Fibroblast of the aortic adventitia (primary cell): ENCODE data around the gene FKRP. TPM values are rescaled to one million over a fixed set of nuclear protein-coding genes. Genes with fewer than 3 reads are reported as not detected.
"Not testable (repeated sequence)": the region's sequence is repeated elsewhere in the genome, so short reads cannot be mapped to it uniquely, and the experiment has no call there.

Experiments
- DNase-seq: peaks from one replicate; pipeline ENCODE4 v3.0.0-alpha.2; 2010; ENCODE audit warnings: low read depth
- H3K4me3 ChIP-seq: 2 replicates; pipeline ENCODE4 v1.5.1; 2011; ENCODE audit warnings: low read depth, mild to moderate bottlenecking, control low read depth, low read length, moderate library complexity
- CTCF ChIP-seq: IDR thresholded peaks from 2 replicates; pipeline ENCODE4 v1.5.1; 2011; ENCODE audit warnings: mild to moderate bottlenecking, low read length, control low read depth, inconsistent platforms; ENCODE audit not compliant: insufficient read depth
- total RNA-seq: library from RNA; depleted of rRNA; stranded (reverse); fragments of >200 nt; gene quantifications from 2 replicates; pipeline ENCODE4 v1.2.3, GENCODE V29; 2012; ENCODE audit warnings: low replicate concordance

Gene FKRP
- total RNA-seq, 1 donor, result 11.8 TPM

- peak; percentile 99 for DNase-seq
- no peak for TF ChIP-seq CTCF
- H3K4me3 ChIP-seq, result no peak overlapping the region
Measured at GRCh38 chr19:46759817-46760333, 14.0 kb downstream of the FKRP start.

GRCh38 chr19:46760363-46760762, 14.5 kb downstream of the FKRP start:
- TF ChIP-seq CTCF, result no peak
- H3K4me3 ChIP-seq, result no peak overlapping the region

GRCh38 chr19:46760897-46761296, 15.0 kb downstream of the FKRP start:
- peak; percentile 58 for DNase-seq

More at GRCh38 chr19:46760363-46760762, 14.5 kb downstream of the FKRP start:
- DNase-seq, result no peak

GRCh38 chr19:46761418-46761831, 15.6 kb downstream of the FKRP start:
- TF ChIP-seq CTCF, result no peak
- no peak overlapping the region for H3K4me3 ChIP-seq
- peak; percentile 68 for DNase-seq

More at GRCh38 chr19:46760897-46761296, 15.0 kb downstream of the FKRP start:
- H3K4me3 ChIP-seq, result not testable (repeated sequence)

GRCh38 chr19:46762245-46762890, 16.5 kb downstream of the FKRP start:
- no peak for TF ChIP-seq CTCF
- no peak overlapping the region for H3K4me3 ChIP-seq
- no peak for DNase-seq

- no peak for DNase-seq
- H3K4me3 ChIP-seq, result no peak overlapping the region
- no peak for TF ChIP-seq CTCF
Measured at GRCh38 chr19:46764817-46765291, 19.0 kb downstream of the FKRP start.

- peak; percentile 70 for TF ChIP-seq CTCF
- DNase-seq, result peak; percentile 31
- H3K4me3 ChIP-seq, result no peak overlapping the region
Measured at GRCh38 chr19:46766569-46767317, 20.9 kb downstream of the FKRP start.

- DNase-seq, H3K4me3 ChIP-seq: not testable (repeated sequence)
Measured at GRCh38 chr19:46768746-46769145, 22.9 kb downstream of the FKRP start.
